ENCODE results near the gene PYGO1. TPM values are rescaled to one million over a fixed set of nuclear protein-coding genes. Genes with fewer than 3 reads are reported as not detected.
"Not testable (repeated sequence)": the region's sequence is repeated elsewhere in the genome, so short reads cannot be mapped to it uniquely, and the experiment has no call there.

PYGO1 gene
- total and polyA plus RNA-seq, 2 experiments from 2014 or later = 5.4 to 10.7 TPM

- Histone ChIP-seq H3K4me3 (no peak overlapping the region), H3K9me3 (ENCODE audit: low read depth) (no peaks in the 10 kb centered on the region), H3K36me3 (peaks cover 26% of the 10 kb centered on the region), H3K27me3 (no peaks in the 10 kb centered on the region), H3K4me1 (ENCODE audit: low read depth) (no peaks in the 10 kb centered on the region), H3K27ac (no peak overlapping the region)
- no peak for TF ChIP-seq CTCF (IDR thresholded peaks at IDR 0.05; ENCODE audit: low read depth, low read length)
- peak in 1 of 2 donors; percentile 1 for DNase-seq (ENCODE audit: low read depth in 1 of 2, low spot score in 1 of 2)
Observed at GRCh38 chr15:55613727-55614126, 25.6 kb upstream of the PYGO1 start.

GRCh38 chr15:55606214-55606613 is 18.1 kb upstream of the PYGO1 start:
- Histone ChIP-seq H3K36me3 (peaks cover 5% of the 10 kb centered on the region), H3K27ac (no peak overlapping the region), H3K27me3 (no peaks in the 10 kb centered on the region), H3K4me3 (no peak overlapping the region), H3K4me1 (ENCODE audit: low read depth) (no peaks in the 10 kb centered on the region), H3K9me3 (ENCODE audit: low read depth) (no peaks in the 10 kb centered on the region)
- no peak for DNase-seq (ENCODE audit: low read depth in 1 of 2, low spot score in 1 of 2)
- no peak for TF ChIP-seq CTCF (IDR thresholded peaks at IDR 0.05; ENCODE audit: low read depth, low read length)

- H3K36me3 ChIP-seq = no peaks in the 10 kb centered on the region
- TF ChIP-seq CTCF (IDR thresholded peaks at IDR 0.05; ENCODE audit: low read depth, low read length) = no peak
- H3K9me3 ChIP-seq (ENCODE audit: low read depth) = no peaks in the 10 kb centered on the region
- no peak overlapping the region for H3K4me3 ChIP-seq
- DNase-seq (ENCODE audit: low read depth in 1 of 2, low spot score in 1 of 2) = no peak
- no peaks in the 10 kb centered on the region for H3K27me3 ChIP-seq
- no peak overlapping the region for H3K27ac ChIP-seq
- no peaks in the 10 kb centered on the region for H3K4me1 ChIP-seq (ENCODE audit: low read depth)
Observed at GRCh38 chr15:55601374-55601773, 13.2 kb upstream of the PYGO1 start.

- Histone ChIP-seq H3K4me3 (no peak overlapping the region), H3K36me3 (no peaks in the 10 kb centered on the region), H3K27me3 (no peaks in the 10 kb centered on the region), H3K4me1 (ENCODE audit: low read depth) (no peaks in the 10 kb centered on the region), H3K9me3 (ENCODE audit: low read depth) (no peaks in the 10 kb centered on the region), H3K27ac (no peak overlapping the region)
- no peak for DNase-seq (ENCODE audit: low read depth in 1 of 2, low spot score in 1 of 2)
- TF ChIP-seq CTCF (IDR thresholded peaks at IDR 0.05; ENCODE audit: low read depth, low read length) = no peak
Observed at GRCh38 chr15:55599439-55599838, 11.3 kb upstream of the PYGO1 start.

GRCh38 chr15:55593019-55593418 is 4.9 kb upstream of the PYGO1 start:
- H3K4me1 ChIP-seq (ENCODE audit: low read depth); H3K4me3 ChIP-seq; H3K36me3 ChIP-seq; H3K27me3 ChIP-seq; H3K9me3 ChIP-seq (ENCODE audit: low read depth); DNase-seq (ENCODE audit: low read depth in 1 of 2, low spot score in 1 of 2); H3K27ac ChIP-seq: not testable (repeated sequence)

- no peak for DNase-seq (ENCODE audit: low read depth in 1 of 2, low spot score in 1 of 2)
- H3K9me3 ChIP-seq (ENCODE audit: low read depth) = no peaks in the 10 kb centered on the region
- H3K27ac ChIP-seq = no peak overlapping the region
- peaks cover 6% of the 10 kb centered on the region for H3K4me1 ChIP-seq (ENCODE audit: low read depth)
- no peaks in the 10 kb centered on the region for H3K36me3 ChIP-seq
- no peaks in the 10 kb centered on the region for H3K27me3 ChIP-seq
- no peak overlapping the region for H3K4me3 ChIP-seq
- no peak for TF ChIP-seq CTCF (IDR thresholded peaks at IDR 0.05; ENCODE audit: low read depth, low read length)
Observed at GRCh38 chr15:55590788-55591187, 2.6 kb upstream of the PYGO1 start.

All from cardiac muscle cell (in vitro differentiated cells and primary cell).